Measurements from ENCODE around the gene WDFY3. TPM values are rescaled to one million over a fixed set of nuclear protein-coding genes. Genes with fewer than 3 reads are reported as not detected.

WDFY3 gene
- total and polyA plus RNA-seq, 2 donors (not counting 1 experiment from before 2014, with no cell fraction given): 0.05 to 0.36 TPM

- Histone ChIP-seq H3K79me2 (ENCODE audit: control insufficient read depth, insufficient read depth, low read length) (no peaks in the 10 kb centered on the region), H3K27ac (ENCODE audit: low read length in 2 of 2) (no peak overlapping the region), H3K4me3 (ENCODE audit: control extremely low read depth in 1 of 5, extremely low read depth in 1 of 5, insufficient read depth in 1 of 5, low read depth in 2 of 5, low read length in 4 of 5) (no peak overlapping the region), H3K36me3 (replicated peaks in 1 of 2; ENCODE audit: control extremely low read depth in 1 of 2, control insufficient read depth in 1 of 2, extremely low read depth in 1 of 2, insufficient read depth in 2 of 2, low read length in 1 of 2) (no peaks in the 10 kb centered on the region), H3K9ac (ENCODE audit: low read length) (no peak overlapping the region), H3K4me2 (replicated peaks; ENCODE audit: low read depth, low read length, poor library complexity, severe bottlenecking) (no peak overlapping the region), H3K9me3 (ENCODE audit: control extremely low read depth in 1 of 3, control insufficient read depth in 2 of 3, insufficient read depth in 1 of 3, low read length in 2 of 3) (no peaks in the 10 kb centered on the region), H3K27me3 (replicated peaks in 1 of 4; ENCODE audit: control extremely low read depth in 1 of 4, control insufficient read depth in 3 of 4, insufficient read depth in 4 of 4, low read length in 3 of 4) (no peaks in the 10 kb centered on the region), H4K20me1 (ENCODE audit: control insufficient read depth, insufficient read depth, low read length, poor library complexity, severe bottlenecking) (no peaks in the 10 kb centered on the region), H2AFZ (ENCODE audit: insufficient read depth, low read depth, low read length, poor library complexity, severe bottlenecking) (no peak overlapping the region), H3K4me1 (ENCODE audit: control insufficient read depth in 2 of 2, insufficient read depth in 2 of 2, low read length in 2 of 2) (no peaks in the 10 kb centered on the region)
- ChIA-PET POLR2A (no interaction called here), CTCF (no interaction called here)
- DNase-seq (no peak), ATAC-seq (ENCODE audit: low read depth) (no peak)
- no peak overlapping the region for H3K27ac Mint-ChIP-seq
- WGBS (ENCODE audit: insufficient coverage): no CpG with 5 or more reads among the region's 3 CpGs
- H3K9me3 Mint-ChIP-seq (ENCODE audit: insufficient read depth): no peaks in the 10 kb centered on the region
- intact Hi-C loops (cut with micrococcal nuclease): no loop called here
- H3K4me1 Mint-ChIP-seq: no peaks in the 10 kb centered on the region
- no peak for TF ChIP-seq CTCF (IDR thresholded peaks at IDR 0.05)
- no peak for TF ChIP-seq EZH2 (IDR thresholded peaks at IDR 0.05; ENCODE audit: borderline replicate concordance, insufficient read depth, low read depth, low read length, poor library complexity, severe bottlenecking)
- no peaks in the 10 kb centered on the region for H3K27me3 Mint-ChIP-seq
- no peak overlapping the region for H3K4me3 Mint-ChIP-seq
Measured at GRCh38 chr4:85000343-85000742, 33.9 kb upstream of the WDFY3 start.

GRCh38 chr4:84995386-84995785 lies 28.9 kb upstream of the WDFY3 start:
- Mint-ChIP-seq H3K4me1 (no peaks in the 10 kb centered on the region), H3K27me3 (no peaks in the 10 kb centered on the region), H3K4me3 (no peak overlapping the region), H3K27ac (no peak overlapping the region), H3K9me3 (ENCODE audit: insufficient read depth) (no peaks in the 10 kb centered on the region)
- H3K9ac ChIP-seq (ENCODE audit: low read length): no peak overlapping the region
- no peak overlapping the region for H3K27ac ChIP-seq (ENCODE audit: low read length in 2 of 2)
- no peak overlapping the region for H2AFZ ChIP-seq (ENCODE audit: insufficient read depth, low read depth, low read length, poor library complexity, severe bottlenecking)
- H3K4me3 ChIP-seq (ENCODE audit: control extremely low read depth in 1 of 5, extremely low read depth in 1 of 5, insufficient read depth in 1 of 5, low read depth in 2 of 5, low read length in 4 of 5): no peak overlapping the region
- H3K36me3 ChIP-seq (replicated peaks in 1 of 2; ENCODE audit: control extremely low read depth in 1 of 2, control insufficient read depth in 1 of 2, extremely low read depth in 1 of 2, insufficient read depth in 2 of 2, low read length in 1 of 2): no peaks in the 10 kb centered on the region
- WGBS (ENCODE audit: insufficient coverage): 95% methylated on average over 3 of the region's 3 CpGs
- ChIA-PET POLR2A (no interaction called here), CTCF (no interaction called here)
- no peak for ATAC-seq (ENCODE audit: low read depth)
- no peaks in the 10 kb centered on the region for H3K4me1 ChIP-seq (ENCODE audit: control insufficient read depth in 2 of 2, insufficient read depth in 2 of 2, low read length in 2 of 2)
- no peak overlapping the region for H3K4me2 ChIP-seq (replicated peaks; ENCODE audit: low read depth, low read length, poor library complexity, severe bottlenecking)
- intact Hi-C loops (cut with micrococcal nuclease): no loop called here
- H3K9me3 ChIP-seq (ENCODE audit: control extremely low read depth in 1 of 3, control insufficient read depth in 2 of 3, insufficient read depth in 1 of 3, low read length in 2 of 3): no peaks in the 10 kb centered on the region
- H3K27me3 ChIP-seq (replicated peaks in 1 of 4; ENCODE audit: control extremely low read depth in 1 of 4, control insufficient read depth in 3 of 4, insufficient read depth in 4 of 4, low read length in 3 of 4): no peaks in the 10 kb centered on the region
- H3K79me2 ChIP-seq (ENCODE audit: control insufficient read depth, insufficient read depth, low read length): no peaks in the 10 kb centered on the region
- no peak for DNase-seq
- TF ChIP-seq EZH2 (IDR thresholded peaks at IDR 0.05; ENCODE audit: borderline replicate concordance, insufficient read depth, low read depth, low read length, poor library complexity, severe bottlenecking) (no peak), CTCF (IDR thresholded peaks at IDR 0.05) (no peak)
- H4K20me1 ChIP-seq (ENCODE audit: control insufficient read depth, insufficient read depth, low read length, poor library complexity, severe bottlenecking): no peaks in the 10 kb centered on the region

Measured in B cell (primary cell).